Trophoblast cell (in vitro differentiated cells and primary cell): ENCODE results near the gene SRC.
A peak's percentile ranks its signal among the peaks of the same experiment; 100 is the strongest.

ENCODE experiments used
- DNase-seq, 2 donors: peaks; one replicate each; pipeline ENCODE4 v3.0.0-alpha.2; 2016
- H2AFZ ChIP-seq: 2 replicates; pipeline ENCODE4 v1.6.1; 2013; ENCODE audit warnings: low read length, moderate library complexity, mild to moderate bottlenecking; ENCODE audit not compliant: insufficient read depth, poor library complexity
- H2AK5ac ChIP-seq: 2 replicates; pipeline ENCODE4 v1.6.1; 2013; ENCODE audit warnings: mild to moderate bottlenecking, low read length
- H2BK120ac ChIP-seq: 2 replicates; pipeline ENCODE4 v1.6.1; 2013; ENCODE audit warnings: low read length, mild to moderate bottlenecking, moderate library complexity; ENCODE audit not compliant: insufficient read depth, poor library complexity
- H2BK12ac ChIP-seq: 2 replicates; pipeline ENCODE4 v1.6.1; 2013; ENCODE audit warnings: mild to moderate bottlenecking, low read length, moderate library complexity
- H2BK5ac ChIP-seq: 2 replicates; pipeline ENCODE4 v1.6.1; 2013; ENCODE audit warnings: low read length, low read depth, moderate library complexity, mild to moderate bottlenecking; ENCODE audit not compliant: poor library complexity
- H3K14ac ChIP-seq: 2 replicates; pipeline ENCODE4 v1.6.1; 2013; ENCODE audit warnings: mild to moderate bottlenecking, low read length
- H3K18ac ChIP-seq: 2 replicates; pipeline ENCODE4 v1.6.1; 2013; ENCODE audit warnings: mild to moderate bottlenecking, low read length
- H3K23ac ChIP-seq: 2 replicates; pipeline ENCODE4 v1.6.1; 2013; ENCODE audit warnings: low read length
- H3K27ac ChIP-seq: 2 replicates; pipeline ENCODE4 v1.5.1; 2013; ENCODE audit warnings: low read depth, mild to moderate bottlenecking, inconsistent platforms, low read length, moderate library complexity
- H3K27me3 ChIP-seq: 2 replicates; pipeline ENCODE4 v1.6.1; 2013; ENCODE audit warnings: inconsistent platforms, mild to moderate bottlenecking, low read length, moderate library complexity; ENCODE audit not compliant: insufficient read depth
- H3K36me3 ChIP-seq, 2 experiments: 1 replicate in 1 of 2; 2 replicates in 1 of 2; pipeline ENCODE4 v1.6.1; 2013; ENCODE audit warnings: low read length in 2 of 2, mild to moderate bottlenecking in 2 of 2, moderate library complexity in 1 of 2; ENCODE audit not compliant: insufficient read depth in 2 of 2, control insufficient read depth in 1 of 2
- H3K4ac ChIP-seq: 2 replicates; pipeline ENCODE4 v1.6.1; 2013; ENCODE audit warnings: low read depth, mild to moderate bottlenecking, low read length, moderate library complexity
- H3K4me1 ChIP-seq, 2 experiments: 1 replicate in 1 of 2; 2 replicates in 1 of 2; pipeline ENCODE4 v1.6.1; 2013; ENCODE audit warnings: low read length in 2 of 2, mild to moderate bottlenecking in 2 of 2, moderate library complexity in 1 of 2; ENCODE audit not compliant: insufficient read depth in 2 of 2, control insufficient read depth in 1 of 2
- H3K4me2 ChIP-seq: 2 replicates; pipeline ENCODE4 v1.6.1; 2013; ENCODE audit warnings: inconsistent platforms, mild to moderate bottlenecking, low read length, moderate library complexity
- H3K4me3 ChIP-seq: 2 replicates; pipeline ENCODE4 v1.5.1; 2013; ENCODE audit warnings: mild to moderate bottlenecking, low read depth, low read length, inconsistent platforms
- H3K79me1 ChIP-seq: one replicate; pipeline ENCODE4 v1.6.1; 2013; ENCODE audit warnings: low read length
- H3K79me2 ChIP-seq: 2 replicates; pipeline ENCODE4 v1.6.1; 2013; ENCODE audit warnings: low read length, mild to moderate bottlenecking; ENCODE audit not compliant: control insufficient read depth, insufficient read depth, poor library complexity
- H3K9ac ChIP-seq: 2 replicates; pipeline ENCODE4 v1.6.1; 2013; ENCODE audit warnings: mild to moderate bottlenecking, low read length
- H3K9me3 ChIP-seq: 2 replicates; pipeline ENCODE4 v1.6.1; 2013; ENCODE audit warnings: low read depth, mild to moderate bottlenecking, control low read depth, inconsistent platforms, low read length; ENCODE audit not compliant: insufficient read depth
- H4K12ac ChIP-seq: 2 replicates; pipeline ENCODE4 v1.6.1; 2013; ENCODE audit warnings: low read depth, mild to moderate bottlenecking, low read length, moderate library complexity
- H4K8ac ChIP-seq: 2 replicates; pipeline ENCODE4 v1.6.1; 2013; ENCODE audit warnings: low read depth, mild to moderate bottlenecking, low read length, moderate library complexity
- H4K91ac ChIP-seq: one replicate; pipeline ENCODE4 v1.6.1; 2013; ENCODE audit warnings: low read depth, mild to moderate bottlenecking, low read length, moderate library complexity
- WGBS: extraction: QIAGEN DNeasy Blood & Tissue Kit; methylation state at CpG from one replicate; pipeline ENCODE4 v1.1.7; 2013; ENCODE audit warnings: missing lambda C conversion rate; ENCODE audit not compliant: insufficient read length, insufficient coverage; ENCODE audit errors: extremely low coverage; 5-methylcytosine and 5-hydroxymethylcytosine counted together

Gene SRC

GRCh38 chr20:37387519-37388269, 41.8 kb downstream of the SRC start:
- Histone ChIP-seq H3K9me3 (peaks cover 5% of the 10 kb centered on the region), H3K4ac (peak overlapping the region; percentile 22), H3K4me1 (peaks cover 2 to 4% of the 10 kb centered on the region in 2 experiments), H2BK120ac (no peak overlapping the region), H3K36me3 (peaks cover 94 to 95% of the 10 kb centered on the region in 2 experiments), H3K14ac (no peak overlapping the region), H3K4me2 (no peak overlapping the region), H3K18ac (no peak overlapping the region), H3K79me1 (peaks cover 4% of the 10 kb centered on the region), H4K91ac (no peak overlapping the region), H3K27ac (no peak overlapping the region), H3K9ac (no peak overlapping the region), H2AFZ (no peak overlapping the region), H3K27me3 (no peaks in the 10 kb centered on the region), H3K4me3 (no peak overlapping the region), H2BK5ac (no peak overlapping the region), H4K12ac (no peak overlapping the region), H4K8ac (no peak overlapping the region), H3K79me2 (no peaks in the 10 kb centered on the region), H3K23ac (no peak overlapping the region), H2BK12ac (no peak overlapping the region), H2AK5ac (no peak overlapping the region)
- DNase-seq = no peak
- no CpG with 5 or more reads among the region's 13 CpGs for WGBS

DNA sequence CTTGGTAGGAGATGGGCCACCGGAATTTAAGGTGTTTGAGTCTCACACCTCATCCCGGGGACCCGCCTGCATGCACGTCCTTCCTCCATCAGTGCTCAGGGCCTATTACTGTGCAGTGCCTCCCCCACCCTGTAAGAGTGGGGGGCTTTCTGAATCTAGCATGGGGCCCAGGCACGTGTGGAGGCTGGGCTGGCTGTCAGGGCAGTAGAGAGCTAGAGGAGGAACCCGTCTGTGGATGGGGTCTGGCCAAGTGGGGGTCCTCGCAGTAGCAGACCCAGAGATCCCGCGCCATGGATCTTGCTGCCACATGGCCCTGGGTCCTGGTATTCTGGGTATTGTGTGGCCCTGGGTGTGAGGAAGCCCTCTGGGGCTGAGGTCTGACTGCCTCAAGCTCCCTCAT, 42.9 kb downstream of the SRC start:
- Histone ChIP-seq H3K9ac (no peak overlapping the region), H2BK5ac (no peak overlapping the region), H3K36me3 (peaks cover 94 to 96% of the 10 kb centered on the region in 2 experiments), H3K14ac (no peak overlapping the region), H3K79me1 (peaks cover 7% of the 10 kb centered on the region), H3K18ac (no peak overlapping the region), H3K27me3 (no peaks in the 10 kb centered on the region), H3K4me3 (no peak overlapping the region), H2BK12ac (no peak overlapping the region), H2BK120ac (no peak overlapping the region), H4K12ac (no peak overlapping the region), H3K79me2 (peaks cover 6% of the 10 kb centered on the region), H3K4me1 (peaks cover 9 to 13% of the 10 kb centered on the region in 2 experiments), H2AK5ac (no peak overlapping the region), H3K27ac (no peak overlapping the region), H4K8ac (peak overlapping the region; percentile 23), H3K23ac (no peak overlapping the region), H3K4ac (no peak overlapping the region), H3K4me2 (no peak overlapping the region), H3K9me3 (peaks cover 5% of the 10 kb centered on the region), H4K91ac (no peak overlapping the region), H2AFZ (no peak overlapping the region)
- DNase-seq = no peak
- no CpG with 5 or more reads among the region's 9 CpGs for WGBS

DNA sequence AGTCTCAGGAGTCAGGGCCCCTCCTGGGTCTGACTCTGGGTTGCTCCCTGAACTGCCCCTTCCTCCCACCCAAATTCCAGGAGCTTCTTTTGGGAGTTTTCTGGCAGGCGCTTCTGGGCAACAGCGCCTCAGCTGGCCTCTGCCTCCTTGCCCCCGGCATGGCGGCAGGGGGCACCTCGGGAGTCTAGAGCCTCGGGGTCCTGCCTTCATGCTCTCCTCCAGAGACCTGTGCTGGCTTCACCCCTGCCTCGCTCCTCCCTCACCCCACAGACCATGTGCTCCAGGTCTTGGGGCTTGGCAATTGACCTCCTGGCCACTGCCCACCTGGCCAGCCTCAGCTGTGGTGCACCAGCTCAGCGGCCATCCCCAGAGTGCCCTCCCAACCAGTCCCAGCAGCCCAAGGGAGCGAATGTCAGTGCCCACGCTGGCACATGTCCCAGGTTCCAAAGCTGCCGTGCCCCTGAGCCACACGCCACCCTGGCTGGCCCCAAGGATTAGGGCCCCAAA, 43.4 kb downstream of the SRC start:
- peaks cover 12% of the 10 kb centered on the region for H3K79me1 ChIP-seq
- no peak overlapping the region for H3K9ac ChIP-seq
- no peak for DNase-seq
- H3K79me2 ChIP-seq = peaks cover 6% of the 10 kb centered on the region
- no CpG with 5 or more reads among the region's 12 CpGs for WGBS
- no peak overlapping the region for H3K27ac ChIP-seq
- no peak overlapping the region for H3K23ac ChIP-seq
- H3K4ac ChIP-seq = no peak overlapping the region
- no peak overlapping the region for H2BK5ac ChIP-seq
- H3K27me3 ChIP-seq = no peaks in the 10 kb centered on the region
- H3K18ac ChIP-seq = no peak overlapping the region
- no peak overlapping the region for H3K4me3 ChIP-seq
- no peak overlapping the region for H4K12ac ChIP-seq
- H2AK5ac ChIP-seq = no peak overlapping the region
- H4K8ac ChIP-seq = no peak overlapping the region
- H3K9me3 ChIP-seq = peaks cover 5% of the 10 kb centered on the region
- H2BK120ac ChIP-seq = no peak overlapping the region
- H2BK12ac ChIP-seq = no peak overlapping the region
- no peak overlapping the region for H2AFZ ChIP-seq
- no peak overlapping the region for H3K4me2 ChIP-seq
- H4K91ac ChIP-seq = no peak overlapping the region
- H3K36me3 ChIP-seq = peaks cover 94 to 96% of the 10 kb centered on the region in 2 experiments
- peaks cover 14 to 17% of the 10 kb centered on the region in 2 experiments for H3K4me1 ChIP-seq
- no peak overlapping the region for H3K14ac ChIP-seq

GRCh38 chr20:37389844-37390275, 43.9 kb downstream of the SRC start:
- Histone ChIP-seq H3K4ac (no peak overlapping the region), H2BK5ac (no peak overlapping the region), H2AFZ (no peak overlapping the region), H3K4me2 (no peak overlapping the region), H3K36me3 (peaks cover 95% of the 10 kb centered on the region in 2 experiments), H3K4me3 (no peak overlapping the region), H3K27ac (no peak overlapping the region), H3K4me1 (peaks cover 19 to 23% of the 10 kb centered on the region in 2 experiments), H3K18ac (no peak overlapping the region), H3K9ac (no peak overlapping the region), H3K23ac (no peak overlapping the region), H4K91ac (no peak overlapping the region), H3K79me2 (peaks cover 6% of the 10 kb centered on the region), H3K79me1 (peaks cover 12% of the 10 kb centered on the region), H2BK120ac (no peak overlapping the region), H2AK5ac (no peak overlapping the region), H3K14ac (no peak overlapping the region), H4K12ac (no peak overlapping the region), H2BK12ac (no peak overlapping the region), H3K27me3 (no peaks in the 10 kb centered on the region), H3K9me3 (peaks cover 7% of the 10 kb centered on the region), H4K8ac (no peak overlapping the region)
- DNase-seq = no peak
- no CpG with 5 or more reads among the region's 6 CpGs for WGBS
